DND-41 (cell line): ENCODE measurements around the gene PLXNA4.

Experiments used
- ATAC-seq: fragments of 200-7000 bp; cut with Tn5 transposase; 3 replicates; pipeline ENCODE4 v1.9.1; 2021; ENCODE audit warnings: low read depth; ENCODE audit not compliant: insufficient read depth
- DNase-seq: peaks from one replicate; pipeline ENCODE4 v3.0.0-alpha.2; 2020
- H2AFZ ChIP-seq: 2 replicates; pipeline ENCODE4 v1.6.0; 2012; ENCODE audit warnings: low read depth, low read length
- H3K27ac ChIP-seq: 2 replicates; pipeline ENCODE4 v1.5.1; 2012; ENCODE audit warnings: low read length, inconsistent platforms
- H3K27me3 ChIP-seq: fragments of 200-600 bp; sonication (generic); 2 replicates; pipeline ENCODE4 v1.6.0; 2012; ENCODE audit warnings: low read length, mild to moderate bottlenecking, inconsistent platforms; ENCODE audit not compliant: insufficient read depth, poor library complexity
- H3K36me3 ChIP-seq: 2 replicates; pipeline ENCODE4 v1.5.1; 2012; ENCODE audit warnings: low read length, inconsistent platforms; ENCODE audit not compliant: insufficient read depth
- H3K4me1 ChIP-seq: 2 replicates; pipeline ENCODE4 v1.5.1; 2012; ENCODE audit warnings: mild to moderate bottlenecking, low read length; ENCODE audit not compliant: insufficient read depth
- H3K4me2 ChIP-seq: 2 replicates; pipeline ENCODE4 v1.6.0; 2012; ENCODE audit warnings: mild to moderate bottlenecking, moderate library complexity, low read length, inconsistent platforms; ENCODE audit not compliant: insufficient read depth
- H3K4me3 ChIP-seq, 2 experiments: fragments of 200-600 bp in 1 of 2; shearing (Covaris generic) in 1 of 2; 2 replicates each; pipeline ENCODE4 v1.5.1; 2012 to 2016; ENCODE audit warnings: inconsistent platforms in 2 of 2, low read length in 2 of 2, mild to moderate bottlenecking in 2 of 2, low read depth in 1 of 2, moderate library complexity in 1 of 2
- H3K79me2 ChIP-seq: 2 replicates; pipeline ENCODE4 v1.6.0; 2012; ENCODE audit warnings: low read length, inconsistent platforms; ENCODE audit not compliant: insufficient read depth
- H3K9ac ChIP-seq: 2 replicates; pipeline ENCODE4 v1.6.0; 2012; ENCODE audit warnings: low read depth, mild to moderate bottlenecking, inconsistent platforms, low read length, moderate library complexity
- H3K9me3 ChIP-seq: 2 replicates; pipeline ENCODE4 v1.5.1; 2012; ENCODE audit warnings: low read length, moderate library complexity, mild to moderate bottlenecking, inconsistent platforms; ENCODE audit not compliant: insufficient read depth, severe bottlenecking
- H4K20me1 ChIP-seq: 2 replicates; pipeline ENCODE4 v1.6.0; 2012; ENCODE audit warnings: low read length; ENCODE audit not compliant: insufficient read depth
- EZH2 ChIP-seq: IDR thresholded peaks from 3 replicates; pipeline ENCODE4 v1.6.1; 2012; ENCODE audit warnings: borderline replicate concordance, low read depth, mild to moderate bottlenecking, moderate library complexity, low read length, inconsistent platforms; ENCODE audit not compliant: severe bottlenecking
- TF ChIP-seq, protein P1 (sequence below): IDR thresholded peaks from 2 replicates; pipeline ENCODE4 v1.5.1; 2012; ENCODE audit warnings: borderline replicate concordance, low read length, moderate library complexity, mild to moderate bottlenecking; ENCODE audit not compliant: poor library complexity, severe bottlenecking; ENCODE audit errors: extremely low read depth

The PLXNA4 gene

DNA sequence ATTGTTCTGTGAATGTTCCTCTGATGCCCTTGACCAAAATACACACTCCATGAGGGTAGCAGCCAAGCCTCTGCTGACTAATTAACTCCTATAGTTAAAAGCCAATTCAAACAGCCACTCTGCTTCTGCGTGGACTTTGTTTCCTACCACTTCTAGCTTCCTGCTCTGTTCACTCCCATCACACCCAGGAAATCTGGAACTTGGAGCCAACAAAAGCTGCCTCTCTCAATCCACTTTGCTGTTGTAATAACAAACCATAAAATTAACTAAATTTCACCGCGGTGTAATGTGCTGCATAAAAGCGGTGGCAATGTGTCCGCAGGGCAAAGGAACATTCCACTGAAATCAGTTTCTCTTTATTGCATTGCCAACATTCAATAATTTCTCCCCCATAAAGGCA is 239.5 kb downstream of the PLXNA4 start:
- Histone ChIP-seq H4K20me1 (no peaks in the 10 kb centered on the region), H3K9ac (no peak overlapping the region), H3K9me3 (no peaks in the 10 kb centered on the region), H3K27ac (no peak overlapping the region), H3K4me2 (no peak overlapping the region), H3K79me2 (no peaks in the 10 kb centered on the region), H3K4me1 (no peaks in the 10 kb centered on the region), H3K27me3 (no peaks in the 10 kb centered on the region), H2AFZ (no peak overlapping the region), H3K4me3 (no peak overlapping the region), H3K36me3 (no peaks in the 10 kb centered on the region)
- ATAC-seq = no peak
- no peak for TF ChIP-seq EZH2
- TF ChIP-seq, protein P1, sequence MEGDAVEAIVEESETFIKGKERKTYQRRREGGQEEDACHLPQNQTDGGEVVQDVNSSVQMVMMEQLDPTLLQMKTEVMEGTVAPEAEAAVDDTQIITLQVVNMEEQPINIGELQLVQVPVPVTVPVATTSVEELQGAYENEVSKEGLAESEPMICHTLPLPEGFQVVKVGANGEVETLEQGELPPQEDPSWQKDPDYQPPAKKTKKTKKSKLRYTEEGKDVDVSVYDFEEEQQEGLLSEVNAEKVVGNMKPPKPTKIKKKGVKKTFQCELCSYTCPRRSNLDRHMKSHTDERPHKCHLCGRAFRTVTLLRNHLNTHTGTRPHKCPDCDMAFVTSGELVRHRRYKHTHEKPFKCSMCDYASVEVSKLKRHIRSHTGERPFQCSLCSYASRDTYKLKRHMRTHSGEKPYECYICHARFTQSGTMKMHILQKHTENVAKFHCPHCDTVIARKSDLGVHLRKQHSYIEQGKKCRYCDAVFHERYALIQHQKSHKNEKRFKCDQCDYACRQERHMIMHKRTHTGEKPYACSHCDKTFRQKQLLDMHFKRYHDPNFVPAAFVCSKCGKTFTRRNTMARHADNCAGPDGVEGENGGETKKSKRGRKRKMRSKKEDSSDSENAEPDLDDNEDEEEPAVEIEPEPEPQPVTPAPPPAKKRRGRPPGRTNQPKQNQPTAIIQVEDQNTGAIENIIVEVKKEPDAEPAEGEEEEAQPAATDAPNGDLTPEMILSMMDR = no peak
- DNase-seq = no peak

- DNase-seq = no peak
- no peak overlapping the region for H3K9ac ChIP-seq
- H3K4me3 ChIP-seq = no peak overlapping the region
- TF ChIP-seq EZH2 = no peak
- TF ChIP-seq, protein P1 = no peak
- no peaks in the 10 kb centered on the region for H3K79me2 ChIP-seq
- ATAC-seq = no peak
- H4K20me1 ChIP-seq = no peaks in the 10 kb centered on the region
- no peak overlapping the region for H3K27ac ChIP-seq
- peaks cover 2% of the 10 kb centered on the region for H3K27me3 ChIP-seq
- no peaks in the 10 kb centered on the region for H3K36me3 ChIP-seq
- no peaks in the 10 kb centered on the region for H3K9me3 ChIP-seq
- H2AFZ ChIP-seq = no peak overlapping the region
- no peaks in the 10 kb centered on the region for H3K4me1 ChIP-seq
- H3K4me2 ChIP-seq = no peak overlapping the region
Measured at GRCh38 chr7:132333301-132333700, 243.0 kb downstream of the PLXNA4 start.

DNA sequence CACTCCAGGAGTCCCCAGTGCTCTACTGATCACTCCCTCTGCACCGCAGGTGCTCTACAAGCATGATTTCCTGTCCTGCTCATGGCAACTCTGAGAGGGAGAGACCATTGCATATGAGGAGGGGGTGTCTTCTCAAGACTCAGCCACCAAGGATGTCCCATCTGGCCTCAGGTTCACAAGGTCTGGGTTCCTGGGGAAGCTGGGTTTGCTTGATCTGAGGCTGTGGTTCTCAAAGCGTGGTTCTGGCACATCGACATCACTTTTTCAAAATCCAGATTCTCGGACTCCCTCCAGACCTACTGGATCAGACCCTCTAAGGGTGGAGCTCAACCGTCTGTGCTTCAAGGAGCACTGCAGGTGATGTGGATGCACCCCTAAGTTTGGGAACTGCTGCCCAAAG is 247.5 kb downstream of the PLXNA4 start:
- H3K9ac ChIP-seq = no peak overlapping the region

More for the DNA sequence above, 247.5 kb downstream of the PLXNA4 start:
- Histone ChIP-seq H3K27me3 (peaks cover 24% of the 10 kb centered on the region), H3K4me2 (no peak overlapping the region), H3K4me3 (no peak overlapping the region), H3K79me2 (no peaks in the 10 kb centered on the region), H3K4me1 (no peaks in the 10 kb centered on the region), H2AFZ (no peak overlapping the region), H3K27ac (no peak overlapping the region), H3K36me3 (no peaks in the 10 kb centered on the region), H4K20me1 (no peaks in the 10 kb centered on the region), H3K9me3 (no peaks in the 10 kb centered on the region)
- TF ChIP-seq, protein P1 = no peak
- no peak for TF ChIP-seq EZH2
- DNase-seq (no peak), ATAC-seq (no peak)
